H1 (cell line): ENCODE data around the gene VAV2. TPM values are rescaled to one million over a fixed set of nuclear protein-coding genes. Genes with fewer than 3 reads are reported as not detected.

Experiments
- KDM4A ChIP-seq: IDR thresholded peaks from one replicate; pipeline ENCODE4 v1.7.1; 2012; ENCODE audit warnings: low read depth, mild to moderate bottlenecking, moderate library complexity, low read length, inconsistent platforms; ENCODE audit not compliant: severe bottlenecking
- NRF1 ChIP-seq: IDR thresholded peaks from 2 replicates; pipeline ENCODE4 v1.6.1; 2011; ENCODE audit warnings: mild to moderate bottlenecking, low read depth, low read length, improper control_type of control experiment
- polyA plus RNA-seq, 7 experiments: library from polyadenylated mRNA; depleted of rRNA in 3 of 7; stranded (reverse) in 5 of 7; unstranded in 2 of 7; fragments of >200 nt in 5 of 7; fragments of 200-250 nt in 2 of 7; gene quantifications; 1 replicate in 5 of 7; 2 replicates in 1 of 7; 4 replicates in 1 of 7; pipeline versions ENCODE4 v1.2.1 to v1.2.3, GENCODE V29; 2011 to 2013; ENCODE audit warnings: missing spikeins in 2 of 7, mixed read lengths in 2 of 7
- total RNA-seq: library from RNA; stranded (reverse); fragmentation: NEBNext Ultra II Directional; extraction: Animal tissue kit (Norgen Biotek cat#: 25700); gene quantifications from 2 replicates; pipeline ENCODE4 v1.2.1, GENCODE V29; 2021
- TF ChIP-seq, protein P1 (sequence below): fragments of 300-600 bp; sonication (generic); IDR thresholded peaks from 2 replicates; pipeline ENCODE4 v1.7.1; 2012; ENCODE audit warnings: low read length, moderate library complexity, mild to moderate bottlenecking, inconsistent platforms; ENCODE audit not compliant: insufficient replicate concordance

The VAV2 gene
- total and polyA plus RNA-seq, 2 of the 8 experiments (the other 6 are each of a cell fraction or from before 2014, with no cell fraction given): 13.6 to 37.6 TPM

DNA sequence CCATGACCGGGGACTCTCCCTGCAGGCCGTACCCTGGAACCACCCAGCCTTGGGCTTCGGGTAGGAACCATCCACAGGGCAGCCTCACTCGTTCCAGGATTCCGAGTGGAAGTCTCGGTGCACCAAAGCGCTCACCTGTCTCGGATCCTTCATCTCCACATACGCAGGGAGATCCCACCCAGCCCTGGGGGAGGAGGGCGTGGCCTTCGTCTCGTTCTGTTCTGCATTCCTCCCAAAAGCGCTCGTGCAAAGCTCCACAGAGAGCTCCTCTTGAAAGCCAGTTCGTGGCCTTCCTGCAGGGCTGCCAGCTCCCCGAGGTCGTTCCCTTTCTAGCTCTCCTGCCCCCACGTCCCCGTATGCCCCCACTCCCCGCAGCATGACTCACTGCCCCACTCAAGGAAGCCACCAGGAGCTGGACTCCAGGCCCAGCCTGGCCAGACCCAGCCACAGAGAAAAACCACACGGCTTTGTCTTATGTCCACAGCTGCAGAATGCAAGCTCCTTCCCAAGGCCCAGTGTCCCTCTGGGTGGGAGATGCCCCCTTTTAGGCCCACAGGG is 189.0 kb downstream of the VAV2 start (continued):
- TF ChIP-seq, protein P1, sequence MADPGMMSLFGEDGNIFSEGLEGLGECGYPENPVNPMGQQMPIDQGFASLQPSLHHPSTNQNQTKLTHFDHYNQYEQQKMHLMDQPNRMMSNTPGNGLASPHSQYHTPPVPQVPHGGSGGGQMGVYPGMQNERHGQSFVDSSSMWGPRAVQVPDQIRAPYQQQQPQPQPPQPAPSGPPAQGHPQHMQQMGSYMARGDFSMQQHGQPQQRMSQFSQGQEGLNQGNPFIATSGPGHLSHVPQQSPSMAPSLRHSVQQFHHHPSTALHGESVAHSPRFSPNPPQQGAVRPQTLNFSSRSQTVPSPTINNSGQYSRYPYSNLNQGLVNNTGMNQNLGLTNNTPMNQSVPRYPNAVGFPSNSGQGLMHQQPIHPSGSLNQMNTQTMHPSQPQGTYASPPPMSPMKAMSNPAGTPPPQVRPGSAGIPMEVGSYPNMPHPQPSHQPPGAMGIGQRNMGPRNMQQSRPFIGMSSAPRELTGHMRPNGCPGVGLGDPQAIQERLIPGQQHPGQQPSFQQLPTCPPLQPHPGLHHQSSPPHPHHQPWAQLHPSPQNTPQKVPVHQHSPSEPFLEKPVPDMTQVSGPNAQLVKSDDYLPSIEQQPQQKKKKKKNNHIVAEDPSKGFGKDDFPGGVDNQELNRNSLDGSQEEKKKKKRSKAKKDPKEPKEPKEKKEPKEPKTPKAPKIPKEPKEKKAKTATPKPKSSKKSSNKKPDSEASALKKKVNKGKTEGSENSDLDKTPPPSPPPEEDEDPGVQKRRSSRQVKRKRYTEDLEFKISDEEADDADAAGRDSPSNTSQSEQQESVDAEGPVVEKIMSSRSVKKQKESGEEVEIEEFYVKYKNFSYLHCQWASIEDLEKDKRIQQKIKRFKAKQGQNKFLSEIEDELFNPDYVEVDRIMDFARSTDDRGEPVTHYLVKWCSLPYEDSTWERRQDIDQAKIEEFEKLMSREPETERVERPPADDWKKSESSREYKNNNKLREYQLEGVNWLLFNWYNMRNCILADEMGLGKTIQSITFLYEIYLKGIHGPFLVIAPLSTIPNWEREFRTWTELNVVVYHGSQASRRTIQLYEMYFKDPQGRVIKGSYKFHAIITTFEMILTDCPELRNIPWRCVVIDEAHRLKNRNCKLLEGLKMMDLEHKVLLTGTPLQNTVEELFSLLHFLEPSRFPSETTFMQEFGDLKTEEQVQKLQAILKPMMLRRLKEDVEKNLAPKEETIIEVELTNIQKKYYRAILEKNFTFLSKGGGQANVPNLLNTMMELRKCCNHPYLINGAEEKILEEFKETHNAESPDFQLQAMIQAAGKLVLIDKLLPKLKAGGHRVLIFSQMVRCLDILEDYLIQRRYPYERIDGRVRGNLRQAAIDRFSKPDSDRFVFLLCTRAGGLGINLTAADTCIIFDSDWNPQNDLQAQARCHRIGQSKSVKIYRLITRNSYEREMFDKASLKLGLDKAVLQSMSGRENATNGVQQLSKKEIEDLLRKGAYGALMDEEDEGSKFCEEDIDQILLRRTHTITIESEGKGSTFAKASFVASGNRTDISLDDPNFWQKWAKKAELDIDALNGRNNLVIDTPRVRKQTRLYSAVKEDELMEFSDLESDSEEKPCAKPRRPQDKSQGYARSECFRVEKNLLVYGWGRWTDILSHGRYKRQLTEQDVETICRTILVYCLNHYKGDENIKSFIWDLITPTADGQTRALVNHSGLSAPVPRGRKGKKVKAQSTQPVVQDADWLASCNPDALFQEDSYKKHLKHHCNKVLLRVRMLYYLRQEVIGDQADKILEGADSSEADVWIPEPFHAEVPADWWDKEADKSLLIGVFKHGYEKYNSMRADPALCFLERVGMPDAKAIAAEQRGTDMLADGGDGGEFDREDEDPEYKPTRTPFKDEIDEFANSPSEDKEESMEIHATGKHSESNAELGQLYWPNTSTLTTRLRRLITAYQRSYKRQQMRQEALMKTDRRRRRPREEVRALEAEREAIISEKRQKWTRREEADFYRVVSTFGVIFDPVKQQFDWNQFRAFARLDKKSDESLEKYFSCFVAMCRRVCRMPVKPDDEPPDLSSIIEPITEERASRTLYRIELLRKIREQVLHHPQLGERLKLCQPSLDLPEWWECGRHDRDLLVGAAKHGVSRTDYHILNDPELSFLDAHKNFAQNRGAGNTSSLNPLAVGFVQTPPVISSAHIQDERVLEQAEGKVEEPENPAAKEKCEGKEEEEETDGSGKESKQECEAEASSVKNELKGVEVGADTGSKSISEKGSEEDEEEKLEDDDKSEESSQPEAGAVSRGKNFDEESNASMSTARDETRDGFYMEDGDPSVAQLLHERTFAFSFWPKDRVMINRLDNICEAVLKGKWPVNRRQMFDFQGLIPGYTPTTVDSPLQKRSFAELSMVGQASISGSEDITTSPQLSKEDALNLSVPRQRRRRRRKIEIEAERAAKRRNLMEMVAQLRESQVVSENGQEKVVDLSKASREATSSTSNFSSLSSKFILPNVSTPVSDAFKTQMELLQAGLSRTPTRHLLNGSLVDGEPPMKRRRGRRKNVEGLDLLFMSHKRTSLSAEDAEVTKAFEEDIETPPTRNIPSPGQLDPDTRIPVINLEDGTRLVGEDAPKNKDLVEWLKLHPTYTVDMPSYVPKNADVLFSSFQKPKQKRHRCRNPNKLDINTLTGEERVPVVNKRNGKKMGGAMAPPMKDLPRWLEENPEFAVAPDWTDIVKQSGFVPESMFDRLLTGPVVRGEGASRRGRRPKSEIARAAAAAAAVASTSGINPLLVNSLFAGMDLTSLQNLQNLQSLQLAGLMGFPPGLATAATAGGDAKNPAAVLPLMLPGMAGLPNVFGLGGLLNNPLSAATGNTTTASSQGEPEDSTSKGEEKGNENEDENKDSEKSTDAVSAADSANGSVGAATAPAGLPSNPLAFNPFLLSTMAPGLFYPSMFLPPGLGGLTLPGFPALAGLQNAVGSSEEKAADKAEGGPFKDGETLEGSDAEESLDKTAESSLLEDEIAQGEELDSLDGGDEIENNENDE: no peak
- TF ChIP-seq KDM4A (no peak), NRF1 (no peak)
- TF ChIP-seq, all 59 proteins: peak for 0
